Smooth muscle cell (in vitro differentiated cells): Measurements from ENCODE around the gene LRRC8C. TPM values are rescaled to one million over a fixed set of nuclear protein-coding genes. Genes with fewer than 3 reads are reported as not detected.

Source experiments
- DNase-seq: peaks from one replicate; lab custom pipeline; 2025; ENCODE audit not compliant: unreplicated experiment; lab: John Stamatoyannopoulos, UW
- H2AFZ ChIP-seq: fragments of 200-600 bp; sonication (generic); 2 replicates; pipeline ENCODE4 v1.6.0; 2016; ENCODE audit warnings: antibody characterized with exemption, low read depth, mild to moderate bottlenecking
- H3F3A ChIP-seq: fragments of 200-600 bp; sonication (generic); 2 replicates; pipeline ENCODE4 v1.6.0; 2017; ENCODE audit warnings: antibody characterized with exemption, low read depth
- H3K27ac ChIP-seq: fragments of 200-600 bp; sonication (generic); 2 replicates; pipeline ENCODE4 v1.5.1; 2016; ENCODE audit warnings: low read depth, mild to moderate bottlenecking
- H3K27me3 ChIP-seq: fragments of 200-600 bp; sonication (generic); 2 replicates; pipeline ENCODE4 v1.6.1; 2016; ENCODE audit warnings: low read depth, mild to moderate bottlenecking
- H3K36me3 ChIP-seq: fragments of 200-600 bp; sonication (generic); 2 replicates; pipeline ENCODE4 v1.5.1; 2016; ENCODE audit warnings: low read depth
- H3K4me1 ChIP-seq: fragments of 200-600 bp; sonication (generic); 2 replicates; pipeline ENCODE4 v1.5.1; 2016; ENCODE audit warnings: low read depth
- H3K4me2 ChIP-seq: fragments of 200-600 bp; sonication (generic); 2 replicates; pipeline ENCODE4 v1.6.0; 2016; ENCODE audit warnings: mild to moderate bottlenecking
- H3K4me3 ChIP-seq: fragments of 200-600 bp; sonication (generic); 2 replicates; pipeline ENCODE4 v1.5.1; 2016; ENCODE audit warnings: mild to moderate bottlenecking
- H3K79me2 ChIP-seq: fragments of 200-600 bp; sonication (generic); 2 replicates; pipeline ENCODE4 v1.6.0; 2016; ENCODE audit warnings: low read depth, mild to moderate bottlenecking
- H3K9ac ChIP-seq: fragments of 200-600 bp; sonication (generic); 2 replicates; pipeline ENCODE4 v1.6.0; 2016; ENCODE audit warnings: low read depth
- H3K9me3 ChIP-seq: fragments of 200-600 bp; sonication (generic); replicated peaks from 2 replicates; pipeline ENCODE4 v1.5.1; 2016; ENCODE audit warnings: low read depth
- H4K20me1 ChIP-seq: fragments of 200-600 bp; sonication (generic); 2 replicates; pipeline ENCODE4 v1.6.0; 2016; ENCODE audit warnings: low read depth
- CTCF ChIP-seq: fragments of 200-600 bp; sonication (generic); IDR thresholded peaks from 2 replicates; pipeline ENCODE4 v1.5.1; 2017; ENCODE audit warnings: borderline replicate concordance, mild to moderate bottlenecking, antibody characterized with exemption; ENCODE audit not compliant: insufficient read depth, poor library complexity, severe bottlenecking
- WGBS: methylation state at CpG from one replicate; pipeline ENCODE4 v1.1.7; 2016; ENCODE audit warnings: low lambda C conversion rate; 5-methylcytosine and 5-hydroxymethylcytosine counted together
- polyA plus RNA-seq: library from polyadenylated mRNA; unstranded; fragments of >200 nt; fragmentation: Nextera tagmentation; extraction: Ambion mirVana; gene quantifications from 2 replicates; pipeline ENCODE4 v1.2.1, GENCODE V29; 2016
- total RNA-seq: library from RNA; depleted of rRNA; stranded (reverse); fragments of >200 nt; gene quantifications from 2 replicates; pipeline ENCODE4 v1.2.3, GENCODE V29; 2014

Gene LRRC8C
- total and polyA plus RNA-seq, 2 experiments from 2014 or later: 2.2 to 7.2 TPM

GRCh38 chr1:89732643-89733222, 99.8 kb downstream of the LRRC8C start:
- Histone ChIP-seq H3K9ac (no peak overlapping the region), H3K4me1 (no peaks in the 10 kb centered on the region), H3K27ac (no peak overlapping the region), H3K4me2 (no peak overlapping the region), H3K4me3 (no peak overlapping the region), H2AFZ (no peak overlapping the region), H4K20me1 (no peaks in the 10 kb centered on the region), H3K36me3 (no peaks in the 10 kb centered on the region), H3F3A (peaks cover 1% of the 10 kb centered on the region), H3K9me3 (no peaks in the 10 kb centered on the region), H3K79me2 (no peaks in the 10 kb centered on the region), H3K27me3 (no peaks in the 10 kb centered on the region)
- no peak for DNase-seq
- no peak for TF ChIP-seq CTCF
- 95% methylated on average over 3 of the region's 3 CpGs for WGBS

GRCh38 chr1:89733748-89734147, 100.8 kb downstream of the LRRC8C start:
- TF ChIP-seq CTCF: no peak
- 85% methylated on average over 4 of the region's 4 CpGs for WGBS
- Histone ChIP-seq H3K79me2 (no peaks in the 10 kb centered on the region), H2AFZ (no peak overlapping the region), H3K4me1 (no peaks in the 10 kb centered on the region), H4K20me1 (no peaks in the 10 kb centered on the region), H3K9me3 (no peaks in the 10 kb centered on the region), H3K4me2 (no peak overlapping the region), H3K4me3 (no peak overlapping the region), H3K27ac (no peak overlapping the region), H3K27me3 (no peaks in the 10 kb centered on the region), H3K9ac (no peak overlapping the region), H3F3A (peaks cover 7% of the 10 kb centered on the region), H3K36me3 (no peaks in the 10 kb centered on the region)
- no peak for DNase-seq

- Histone ChIP-seq H4K20me1 (no peaks in the 10 kb centered on the region), H3K4me3 (no peak overlapping the region), H3K79me2 (no peaks in the 10 kb centered on the region), H3K4me2 (no peak overlapping the region), H3K9ac (no peak overlapping the region), H3F3A (peaks cover 7% of the 10 kb centered on the region), H3K27ac (no peak overlapping the region), H3K4me1 (no peaks in the 10 kb centered on the region), H3K27me3 (no peaks in the 10 kb centered on the region), H2AFZ (no peak overlapping the region), H3K9me3 (no peaks in the 10 kb centered on the region), H3K36me3 (no peaks in the 10 kb centered on the region)
- no peak for DNase-seq
- TF ChIP-seq CTCF: no peak
- WGBS: 82% methylated on average over 3 of the region's 3 CpGs
Observed at GRCh38 chr1:89734442-89734841, 101.5 kb downstream of the LRRC8C start.

GRCh38 chr1:89735479-89735878, 102.6 kb downstream of the LRRC8C start:
- no peak for DNase-seq
- H3K4me2 ChIP-seq: no peak overlapping the region
- no peaks in the 10 kb centered on the region for H3K9me3 ChIP-seq
- no peak overlapping the region for H3K4me3 ChIP-seq
- H4K20me1 ChIP-seq: no peaks in the 10 kb centered on the region
- no peak overlapping the region for H3K9ac ChIP-seq
- no peak overlapping the region for H2AFZ ChIP-seq
- no peaks in the 10 kb centered on the region for H3K4me1 ChIP-seq
- H3K27ac ChIP-seq: no peak overlapping the region
- H3K27me3 ChIP-seq: no peaks in the 10 kb centered on the region
- H3F3A ChIP-seq: peaks cover 15% of the 10 kb centered on the region
- no peaks in the 10 kb centered on the region for H3K79me2 ChIP-seq
- H3K36me3 ChIP-seq: no peaks in the 10 kb centered on the region
- WGBS: 65% methylated on average over 1 of the region's 1 CpG
- TF ChIP-seq CTCF: no peak
